Fibroblast of villous mesenchyme (primary cell): ENCODE results near the gene DNAH3. TPM values are rescaled to one million over a fixed set of nuclear protein-coding genes. Genes with fewer than 3 reads are reported as not detected.

Experiments
- DNase-seq: peaks from one replicate; pipeline ENCODE4 v3.0.0-alpha.2; 2010; ENCODE audit warnings: low read depth
- H3K4me3 ChIP-seq: 2 replicates; pipeline ENCODE4 v1.5.1; 2011; ENCODE audit warnings: low read depth, mild to moderate bottlenecking, low read length
- CTCF ChIP-seq: IDR thresholded peaks from 2 replicates; pipeline ENCODE4 v1.5.1; 2012; ENCODE audit warnings: low read depth, mild to moderate bottlenecking, low read length; ENCODE audit not compliant: insufficient read depth
- total RNA-seq: library from RNA; depleted of rRNA; stranded (reverse); fragments of >200 nt; gene quantifications from 2 replicates; pipeline ENCODE4 v1.2.3, GENCODE V29; 2012

Gene DNAH3
- total RNA-seq, 1 donor, result under 0.01 TPM

GRCh38 chr16:20887207-20887606 is 263.4 kb downstream of the DNAH3 start:
- no peak for TF ChIP-seq CTCF
- DNase-seq, result no peak
- H3K4me3 ChIP-seq, result no peak overlapping the region

GRCh38 chr16:20886320-20886719 is 264.3 kb downstream of the DNAH3 start:
- TF ChIP-seq CTCF, result no peak
- DNase-seq, result no peak
- H3K4me3 ChIP-seq, result no peak overlapping the region

DNA sequence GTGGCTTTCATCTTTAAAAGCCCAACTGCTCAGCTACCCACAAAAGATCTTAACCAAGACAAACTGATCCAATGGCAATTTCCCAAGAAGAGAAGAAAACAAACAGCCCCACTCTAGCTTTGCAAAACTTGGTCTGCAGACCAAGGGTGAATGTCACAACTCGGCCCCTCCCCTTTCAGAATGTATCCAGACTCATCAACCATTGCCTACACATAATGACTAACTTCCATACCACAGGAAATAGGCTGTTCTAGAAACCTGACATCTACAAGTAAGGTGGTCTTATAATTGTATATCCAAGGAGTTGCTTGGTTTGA is 266.4 kb downstream of the DNAH3 start:
- no peak for TF ChIP-seq CTCF
- no peak overlapping the region for H3K4me3 ChIP-seq
- DNase-seq, result peak; percentile 98

GRCh38 chr16:20883554-20884239 is 266.9 kb downstream of the DNAH3 start:
- TF ChIP-seq CTCF, result no peak
- peak; percentile 82 for DNase-seq
- H3K4me3 ChIP-seq, result no peak overlapping the region

Other genes starting within 250 kb of the DNAH3 start
- 41.9 and 47.9 TPM in 2 replicates for gene LDAF1, start 7.8 kb upstream of the DNAH3 start, total RNA-seq
- not detected in 2 replicates for gene ZP2, start 60.7 kb upstream of the DNAH3 start, total RNA-seq
- gene ANKS4B, start 82.9 kb upstream of the DNAH3 start, total RNA-seq, result not detected in 2 replicates
- 0.32 TPM in 1 of 2 replicates, not detected in the other for gene CRYM, start 127.4 kb upstream of the DNAH3 start, total RNA-seq